Stimulated activated CD8-positive, alpha-beta memory T cell treated with anti-CD3 and anti-CD28 coated beads, Interleukin-7, amount 100 ng/mL, for 1 hour (primary cell): Measurements from ENCODE around the gene LIN7A.

ENCODE experiments used
- DNase-seq, 2 donors: peaks; one replicate each; pipeline ENCODE4 v3.0.0-alpha.2; 2020; ENCODE audit warnings: low read depth in 2 of 2

The LIN7A gene

GRCh38 chr12:80937391-80938238 is at the start of gene LIN7A:
Gene LIN7A, minus strand, starts transcription at chr12:80937934. Its CDS starts 212 bp downstream, at chr12:80937722.
- DNase-seq, result no peak

DNA sequence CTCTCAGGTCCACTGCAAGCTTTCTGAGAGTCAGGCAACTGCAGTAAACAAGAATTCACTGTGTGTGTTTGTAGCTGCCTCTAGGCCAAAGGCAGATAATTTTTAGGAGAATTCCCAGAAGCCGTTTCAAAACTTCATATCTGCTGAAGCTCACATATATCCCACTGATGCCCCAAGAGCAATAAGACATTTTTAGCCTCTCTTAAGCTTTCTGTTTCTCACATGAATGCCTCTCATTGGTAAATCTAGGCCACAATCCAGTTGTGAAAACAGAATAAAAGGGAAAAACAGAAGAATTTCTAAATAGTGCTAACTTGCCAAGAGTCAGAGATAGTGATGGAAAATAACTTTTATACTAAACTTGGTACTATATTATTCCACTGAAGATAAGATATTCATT is 48.5 kb upstream of the LIN7A start:
- no peak for DNase-seq

- no peak for DNase-seq
Measured at GRCh38 chr12:80979816-80980215, 42.1 kb upstream of the LIN7A start.

DNA sequence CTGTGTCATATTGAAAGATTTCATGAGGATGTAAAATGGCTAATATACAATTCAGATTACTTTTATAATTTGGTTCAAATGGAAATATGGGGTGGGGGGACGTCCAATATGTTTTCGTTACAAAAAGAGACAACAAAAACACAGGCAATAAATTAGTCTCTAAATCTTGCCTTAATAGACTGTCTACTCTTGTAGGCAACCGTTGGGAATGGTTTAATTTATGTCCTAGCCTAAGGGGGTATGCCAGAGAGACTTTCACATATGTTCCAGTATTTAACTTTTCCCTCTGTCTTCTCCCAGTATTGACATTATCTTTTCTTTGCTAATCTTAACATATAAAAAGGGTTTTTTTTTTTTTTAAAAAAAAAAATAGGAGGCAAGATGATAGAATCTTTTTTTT is 41.5 kb upstream of the LIN7A start:
- DNase-seq, result no peak

DNA sequence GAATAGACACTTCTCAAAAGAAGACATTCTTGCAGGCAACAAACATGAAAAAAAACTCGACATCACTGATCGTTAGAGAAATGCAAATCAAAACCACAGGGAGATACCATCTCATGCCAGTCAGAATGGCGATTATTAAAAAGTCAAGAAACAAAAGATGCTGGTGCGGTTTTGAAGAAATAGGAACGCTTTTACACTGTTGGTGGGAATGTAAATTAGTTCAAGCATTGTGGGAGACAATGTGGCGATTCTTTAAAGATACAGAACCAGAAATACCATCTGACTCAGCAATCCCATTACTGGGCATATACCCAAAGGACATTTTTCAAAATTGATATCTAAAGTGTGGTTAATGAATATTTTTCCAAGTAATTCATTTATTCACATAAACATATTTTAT is 39.6 kb upstream of the LIN7A start:
- DNase-seq, result no peak

GRCh38 chr12:80968326-80968725 is 30.6 kb upstream of the LIN7A start:
- no peak for DNase-seq

- no peak for DNase-seq
Measured at GRCh38 chr12:80967565-80967964, 29.8 kb upstream of the LIN7A start.

- DNase-seq, result no peak
Measured at GRCh38 chr12:80966001-80966400, 28.3 kb upstream of the LIN7A start.

GRCh38 chr12:80958162-80958561 is 20.4 kb upstream of the LIN7A start:
- no peak for DNase-seq

DNA sequence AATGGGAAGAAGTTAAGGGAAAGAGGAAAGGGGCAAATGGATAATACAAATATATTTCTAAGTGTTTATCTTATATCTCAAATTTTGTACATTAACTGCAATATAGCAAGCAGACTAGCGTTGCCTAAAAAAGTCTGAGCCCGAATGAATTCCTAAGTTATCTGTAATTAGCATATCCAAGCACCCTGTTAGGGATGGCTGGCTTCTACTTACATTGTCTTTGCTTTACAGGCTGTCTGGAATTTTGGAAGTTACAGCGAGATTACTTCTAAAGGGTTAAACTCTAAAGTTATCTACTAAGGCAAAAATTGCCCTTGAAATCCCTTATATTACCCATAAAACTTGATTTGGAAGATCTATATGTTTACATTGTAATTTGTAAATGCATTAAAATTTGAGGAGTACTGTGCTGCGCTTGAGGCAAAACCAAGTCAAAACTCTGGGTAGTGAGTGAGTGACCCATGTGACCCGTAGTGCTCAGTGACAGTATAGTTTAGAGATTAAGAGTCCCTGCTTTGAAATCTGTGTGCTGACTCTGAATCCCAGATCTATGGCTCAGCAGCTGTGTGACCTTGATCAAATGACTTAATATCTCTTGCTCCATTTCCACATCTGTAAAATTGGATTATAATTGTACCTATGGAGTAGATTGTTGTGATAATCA is 17.3 kb upstream of the LIN7A start:
- DNase-seq, result no peak

DNA sequence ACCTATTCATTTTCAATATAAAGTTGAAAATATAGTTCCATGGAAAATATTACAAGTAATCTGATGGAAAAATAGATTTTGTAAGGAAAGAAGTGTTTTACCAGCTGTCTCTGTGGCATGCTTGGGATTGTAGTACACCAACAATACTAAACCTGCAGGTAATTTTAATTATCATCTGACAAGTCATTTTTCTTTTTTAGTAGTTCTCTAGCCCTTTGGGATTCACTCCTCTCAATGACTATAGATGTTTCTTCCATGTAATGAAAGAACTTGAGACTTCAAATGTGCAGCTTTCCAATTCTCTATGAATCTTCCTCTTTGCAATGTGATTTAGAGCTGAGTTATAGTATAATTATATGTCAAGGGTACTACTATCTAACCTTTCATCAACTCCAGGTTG is 14.7 kb upstream of the LIN7A start:
- DNase-seq, result no peak

DNA sequence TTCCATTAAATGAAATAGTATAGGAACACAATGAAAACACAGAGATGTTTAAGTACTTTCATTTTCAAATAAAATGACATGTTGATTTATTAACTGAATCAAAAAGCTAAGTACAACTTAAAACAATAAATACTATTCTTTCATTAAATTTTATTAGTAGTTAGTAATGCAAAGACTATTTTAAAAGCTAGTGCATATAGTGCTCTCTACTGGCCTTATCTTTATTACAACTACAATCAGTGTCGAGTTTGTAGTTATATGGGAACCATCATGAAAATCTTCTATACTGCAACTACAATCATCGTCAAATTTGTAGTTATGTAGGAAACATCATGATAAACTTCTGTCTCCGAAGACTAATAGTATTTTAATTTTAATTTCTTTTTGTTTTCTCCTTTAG is 8.9 kb upstream of the LIN7A start:
- DNase-seq, result no peak

- no peak for DNase-seq
Measured at GRCh38 chr12:80943338-80943737, 5.6 kb upstream of the LIN7A start.

DNA sequence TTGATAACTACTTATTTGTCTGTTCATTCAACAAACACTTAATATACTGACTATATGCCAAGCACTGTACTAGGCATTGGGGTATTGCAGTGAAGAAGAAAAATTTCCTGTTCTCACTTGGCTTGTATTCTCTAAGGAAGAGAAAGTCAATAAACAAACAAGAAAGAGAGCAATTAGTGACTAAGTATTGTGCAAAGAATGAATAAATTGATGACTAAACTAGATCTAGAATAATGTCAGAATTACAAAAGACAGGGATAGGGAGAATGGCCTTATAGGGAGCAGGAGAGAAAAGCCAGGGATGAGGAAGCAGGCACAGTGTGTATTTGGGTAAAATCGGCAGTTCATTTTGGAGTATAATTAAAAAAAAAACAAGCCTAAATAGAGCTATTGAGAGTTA is 4.2 kb upstream of the LIN7A start:
- DNase-seq, result no peak

- no peak for DNase-seq
Measured at GRCh38 chr12:80939231-80939950, 1.7 kb upstream of the LIN7A start.

DNA sequence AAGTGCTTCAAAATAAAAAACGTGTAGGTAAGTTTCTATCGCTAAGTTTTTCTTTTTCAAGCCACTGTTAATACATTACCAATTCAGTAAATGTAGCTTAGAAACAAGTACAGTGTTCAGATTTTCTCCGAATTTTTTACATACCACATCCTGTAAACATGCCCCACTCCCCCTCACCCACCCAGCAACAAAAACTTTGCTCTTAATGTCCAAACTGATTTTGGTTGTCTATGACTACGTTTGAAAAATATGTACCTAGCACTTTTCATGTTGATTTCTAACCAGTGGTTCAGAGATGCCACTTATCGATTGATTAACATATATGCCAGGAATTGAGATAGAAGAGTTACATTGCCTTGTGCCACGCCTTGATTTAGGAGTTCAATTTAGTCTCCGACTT is 663 bp upstream of the LIN7A start:
- DNase-seq, result no peak

GRCh38 chr12:80936642-80937390 is 918 bp downstream of the LIN7A start:
- DNase-seq, result no peak

- no peak for DNase-seq
Measured at GRCh38 chr12:80936353-80936641, 1.4 kb downstream of the LIN7A start.

GRCh38 chr12:80935111-80935510 is 2.6 kb downstream of the LIN7A start:
- no peak for DNase-seq

DNA sequence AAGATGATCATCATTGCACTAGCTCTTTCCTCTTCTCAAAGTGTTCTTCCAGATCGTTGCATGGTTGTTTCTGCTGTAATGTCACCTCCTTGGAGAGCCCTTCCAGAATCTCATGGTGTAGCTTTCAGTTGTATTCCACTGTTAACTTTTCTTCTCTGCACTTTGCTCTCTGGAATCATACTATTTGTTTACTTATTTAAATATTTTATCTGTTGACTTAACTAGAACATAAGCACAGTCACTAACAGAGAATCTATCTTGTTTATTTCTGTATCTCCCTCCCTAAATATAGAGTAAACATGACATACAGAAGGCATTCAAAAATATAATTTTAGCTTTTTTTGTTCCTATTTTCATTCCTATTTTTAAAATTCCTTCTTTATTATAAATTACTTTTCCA is 11.8 kb downstream of the LIN7A start:
- DNase-seq, result no peak

- no peak for DNase-seq
Measured at GRCh38 chr12:80925237-80925636, 12.5 kb downstream of the LIN7A start.

GRCh38 chr12:80924437-80924836 is 13.3 kb downstream of the LIN7A start:
- no peak for DNase-seq
